OCI-LY3 (cell line): ENCODE results near the gene UAP1L1.

ENCODE experiments used
- H2AFZ ChIP-seq: fragments of 200-600, 300-600 bp; shearing (Covaris generic); 2 replicates; pipeline ENCODE4 v1.6.0; 2014; ENCODE audit warnings: antibody characterized with exemption, low read depth, low read length
- H3K27ac ChIP-seq: fragments of 200-600, 300-600 bp; sonication (generic); 2 replicates; pipeline ENCODE4 v1.5.1; 2014; ENCODE audit warnings: mild to moderate bottlenecking, low read length, moderate library complexity, mixed read lengths
- H3K27me3 ChIP-seq: fragments of 200-600, 300-600 bp; sonication (generic); 2 replicates; pipeline ENCODE4 v1.6.1; 2014; ENCODE audit warnings: low read depth, low read length, mixed read lengths
- H3K36me3 ChIP-seq: fragments of 200-600, 300-600 bp; sonication (generic); replicated peaks from 2 replicates; pipeline ENCODE3; 2014; ENCODE audit warnings: low read depth, low read length, mixed read lengths
- H3K4me1 ChIP-seq: fragments of 300-600, 200-600 bp; sonication (generic); 2 replicates; pipeline ENCODE4 v1.6.1; 2014; ENCODE audit warnings: low read length, mixed read lengths
- H3K4me2 ChIP-seq: fragments of 200-600, 300-600 bp; sonication (generic); 2 replicates; pipeline ENCODE4 v1.6.1; 2014; ENCODE audit warnings: low read length, mixed read lengths
- H3K4me3 ChIP-seq: fragments of 300-600, 200-600 bp; sonication (generic); 2 replicates; pipeline ENCODE4 v1.5.1; 2014; ENCODE audit warnings: antibody characterized with exemption, mild to moderate bottlenecking, low read length, moderate library complexity
- H3K79me2 ChIP-seq: fragments of 300-600, 200-600 bp; shearing (Covaris generic); 2 replicates; pipeline ENCODE4 v1.6.1; 2014; ENCODE audit warnings: mild to moderate bottlenecking, low read length, mixed read lengths
- H3K9ac ChIP-seq: fragments of 300-600, 200-600 bp; shearing (Covaris generic); 2 replicates; pipeline ENCODE4 v1.6.0; 2014; ENCODE audit warnings: mild to moderate bottlenecking, low read length, moderate library complexity
- H3K9me3 ChIP-seq: fragments of 200-600, 300-600 bp; shearing (Covaris generic); 2 replicates; pipeline ENCODE4 v1.6.1; 2014; ENCODE audit warnings: low read length, mixed read lengths; ENCODE audit not compliant: insufficient read depth
- H4K20me1 ChIP-seq: fragments of 200-600, 300-600 bp; sonication (generic); 2 replicates; pipeline ENCODE4 v1.6.1; 2016; ENCODE audit warnings: low read length, mixed read lengths; ENCODE audit not compliant: insufficient read depth
- EZH2phosphoT487 ChIP-seq: fragments of 200-600 bp; shearing (Covaris generic); IDR thresholded peaks from 2 replicates; pipeline ENCODE4 v1.6.1; 2018; ENCODE audit warnings: antibody characterized with exemption, mixed run types, low read depth
- TF ChIP-seq, protein P1 (sequence below): fragments of 200-600, 300-600 bp; sonication (generic); IDR thresholded peaks from 2 replicates; pipeline ENCODE4 v1.5.1; 2014; ENCODE audit warnings: antibody characterized with exemption, low read length, low read depth

The UAP1L1 gene

DNA sequence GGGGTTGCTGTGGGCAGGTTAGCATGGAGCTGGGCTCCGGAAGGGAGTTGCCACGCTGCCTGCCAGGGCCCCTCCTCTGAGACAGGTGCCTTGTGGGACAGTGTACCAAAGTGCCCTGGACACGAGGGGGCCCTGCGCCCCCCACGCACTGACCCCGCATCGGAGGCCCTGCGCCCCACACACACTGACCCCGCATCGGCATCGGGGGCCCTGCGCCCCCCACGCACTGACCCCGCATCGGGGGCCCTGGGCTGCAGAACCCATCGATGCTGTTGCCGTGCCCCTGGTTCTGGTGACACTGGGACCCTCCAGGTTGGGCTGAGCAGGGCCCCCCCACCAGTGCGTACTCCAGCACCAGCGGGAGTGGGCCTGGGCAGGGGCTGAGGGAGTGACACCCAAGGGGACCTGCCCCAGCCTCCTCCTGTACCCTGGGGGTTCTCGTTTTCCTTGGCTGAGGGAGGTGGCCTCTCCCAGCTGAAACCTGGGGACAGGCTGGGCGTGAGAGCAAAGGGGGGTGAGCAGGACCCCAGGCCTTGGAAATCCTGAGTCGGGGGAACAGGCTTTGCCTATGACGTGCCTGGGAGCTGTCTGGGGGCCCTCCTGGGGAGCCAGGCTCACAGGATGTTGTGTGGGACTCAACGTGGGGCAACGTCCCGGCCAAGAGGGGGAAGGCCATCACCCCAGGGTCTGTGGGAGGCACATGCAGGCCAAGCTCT, 13.8 kb upstream of the UAP1L1 start:
- no peak overlapping the region for H3K27ac ChIP-seq

DNA sequence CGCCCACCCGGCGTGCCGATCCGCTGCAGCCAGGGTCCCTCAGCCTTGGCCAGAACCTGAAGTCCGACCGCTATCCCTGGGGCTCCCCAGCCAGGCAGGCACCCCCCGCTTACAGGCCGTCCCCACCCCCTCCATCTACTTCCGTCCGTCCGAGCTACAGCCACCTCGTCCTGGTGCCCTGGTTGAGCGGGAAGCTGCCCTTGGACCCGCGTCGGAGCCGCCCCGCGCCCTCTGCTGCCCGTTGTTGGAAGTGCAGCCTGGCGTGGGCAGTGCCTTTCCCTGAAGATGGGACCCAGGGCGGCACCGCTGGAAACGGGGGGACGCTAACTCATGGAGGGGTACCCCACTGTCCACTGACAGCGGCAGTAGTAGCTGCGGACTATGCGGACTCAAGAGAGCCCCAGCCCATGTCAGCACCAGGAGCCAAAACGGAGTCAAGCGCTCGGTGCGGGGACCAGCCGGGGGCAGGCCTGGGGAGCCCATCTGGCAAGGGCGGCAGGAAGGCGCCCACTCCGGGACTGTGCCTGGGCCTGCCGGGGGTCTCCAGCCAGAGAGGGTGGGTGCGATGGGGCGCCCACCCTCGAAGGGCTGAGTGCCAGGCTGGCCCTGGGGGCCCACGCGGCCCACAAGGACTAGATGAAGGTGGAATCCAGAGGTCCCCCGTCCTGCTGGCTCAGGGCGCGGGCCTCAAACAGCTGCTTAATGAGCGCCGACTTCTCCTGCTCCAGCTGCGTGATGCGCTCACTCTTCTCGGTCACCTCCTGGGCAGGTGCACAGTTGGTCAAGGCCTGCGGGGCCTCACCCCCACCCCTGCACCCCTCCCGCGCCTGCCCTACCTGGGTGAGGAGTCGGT, 13.1 kb upstream of the UAP1L1 start:
- Histone ChIP-seq H3K36me3 (no peaks in the 10 kb centered on the region), H3K27me3 (no peaks in the 10 kb centered on the region), H3K27ac (no peak overlapping the region), H3K4me3 (no peak overlapping the region), H2AFZ (no peak overlapping the region), H3K9ac (no peak overlapping the region), H3K4me2 (no peak overlapping the region), H3K79me2 (peaks cover 11% of the 10 kb centered on the region), H3K4me1 (peaks cover 14% of the 10 kb centered on the region), H3K9me3 (no peaks in the 10 kb centered on the region), H4K20me1 (peaks cover 23% of the 10 kb centered on the region)
- TF ChIP-seq EZH2phosphoT487: no peak
- TF ChIP-seq, protein P1, sequence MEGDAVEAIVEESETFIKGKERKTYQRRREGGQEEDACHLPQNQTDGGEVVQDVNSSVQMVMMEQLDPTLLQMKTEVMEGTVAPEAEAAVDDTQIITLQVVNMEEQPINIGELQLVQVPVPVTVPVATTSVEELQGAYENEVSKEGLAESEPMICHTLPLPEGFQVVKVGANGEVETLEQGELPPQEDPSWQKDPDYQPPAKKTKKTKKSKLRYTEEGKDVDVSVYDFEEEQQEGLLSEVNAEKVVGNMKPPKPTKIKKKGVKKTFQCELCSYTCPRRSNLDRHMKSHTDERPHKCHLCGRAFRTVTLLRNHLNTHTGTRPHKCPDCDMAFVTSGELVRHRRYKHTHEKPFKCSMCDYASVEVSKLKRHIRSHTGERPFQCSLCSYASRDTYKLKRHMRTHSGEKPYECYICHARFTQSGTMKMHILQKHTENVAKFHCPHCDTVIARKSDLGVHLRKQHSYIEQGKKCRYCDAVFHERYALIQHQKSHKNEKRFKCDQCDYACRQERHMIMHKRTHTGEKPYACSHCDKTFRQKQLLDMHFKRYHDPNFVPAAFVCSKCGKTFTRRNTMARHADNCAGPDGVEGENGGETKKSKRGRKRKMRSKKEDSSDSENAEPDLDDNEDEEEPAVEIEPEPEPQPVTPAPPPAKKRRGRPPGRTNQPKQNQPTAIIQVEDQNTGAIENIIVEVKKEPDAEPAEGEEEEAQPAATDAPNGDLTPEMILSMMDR: peak; percentile 71

More for the DNA sequence above, 13.8 kb upstream of the UAP1L1 start:
- H4K20me1 ChIP-seq: peaks cover 15% of the 10 kb centered on the region
- no peak overlapping the region for H3K4me3 ChIP-seq
- no peak overlapping the region for H3K9ac ChIP-seq
- TF ChIP-seq, protein P1: no peak
- TF ChIP-seq EZH2phosphoT487: no peak
- H2AFZ ChIP-seq: no peak overlapping the region
- no peaks in the 10 kb centered on the region for H3K27me3 ChIP-seq
- H3K79me2 ChIP-seq: peaks cover 4% of the 10 kb centered on the region; the same call in 1 of the 2 replicates
- H3K4me2 ChIP-seq: no peak overlapping the region
- peaks cover 7% of the 10 kb centered on the region for H3K4me1 ChIP-seq
- H3K36me3 ChIP-seq: no peaks in the 10 kb centered on the region
- H3K9me3 ChIP-seq: no peaks in the 10 kb centered on the region

DNA sequence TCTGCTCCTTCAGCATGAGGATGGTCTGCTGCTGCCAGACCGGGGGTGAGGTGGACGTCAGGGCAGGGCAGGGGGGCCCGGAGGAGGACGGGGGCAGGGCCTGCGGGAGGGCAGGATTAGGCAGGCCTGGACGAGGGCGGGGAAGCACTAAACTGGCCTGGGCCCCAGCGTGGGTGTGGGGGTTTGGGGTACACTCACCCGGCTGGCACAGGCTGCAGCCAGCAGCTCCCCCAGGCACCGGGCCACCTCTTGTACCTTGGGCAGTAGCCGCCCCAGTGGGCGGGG, 12.5 kb upstream of the UAP1L1 start:
- TF ChIP-seq, protein P1: no peak
- no peak for TF ChIP-seq EZH2phosphoT487
- H3K36me3 ChIP-seq: no peaks in the 10 kb centered on the region
- H3K4me3 ChIP-seq: no peak overlapping the region
- no peak overlapping the region for H3K4me2 ChIP-seq
- H2AFZ ChIP-seq: no peak overlapping the region
- no peak overlapping the region for H3K9ac ChIP-seq
- no peaks in the 10 kb centered on the region for H3K27me3 ChIP-seq
- peaks cover 16% of the 10 kb centered on the region for H3K4me1 ChIP-seq
- no peak overlapping the region for H3K27ac ChIP-seq
- H3K79me2 ChIP-seq: peaks cover 15% of the 10 kb centered on the region
- peaks cover 26% of the 10 kb centered on the region for H4K20me1 ChIP-seq
- no peaks in the 10 kb centered on the region for H3K9me3 ChIP-seq

DNA sequence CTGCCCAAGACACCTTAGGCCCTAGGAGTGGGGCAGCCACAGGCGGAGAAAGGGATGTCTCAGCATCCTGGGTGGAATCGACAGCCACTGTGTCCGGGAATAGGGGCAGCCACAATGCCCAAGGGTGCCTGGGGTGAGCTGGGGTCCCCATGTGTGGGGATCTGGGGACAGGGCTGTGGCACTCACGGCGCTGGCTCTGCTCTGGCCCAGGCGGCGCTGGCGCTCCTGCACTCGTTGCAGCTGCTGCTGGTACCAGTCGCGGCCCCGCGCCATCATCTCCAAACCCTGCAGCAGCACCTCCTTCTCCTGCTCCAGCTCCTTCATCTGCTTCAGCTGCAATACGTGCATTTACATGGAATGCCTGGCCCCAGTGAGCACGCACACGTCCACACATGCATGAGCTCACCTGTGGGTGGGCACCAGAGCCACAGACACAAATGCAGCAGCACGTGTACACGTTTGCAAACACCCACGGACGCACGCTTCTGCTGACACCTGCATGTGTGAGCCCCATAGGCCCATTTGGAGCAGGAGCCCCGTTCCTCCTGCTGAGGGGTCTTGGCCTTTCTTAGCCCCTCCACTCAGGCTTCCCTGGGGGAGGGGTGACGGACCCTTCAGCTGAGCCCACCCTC, 11.9 kb upstream of the UAP1L1 start:
- no peak overlapping the region for H3K27ac ChIP-seq

More for the DNA sequence above, 11.9 kb upstream of the UAP1L1 start:
- H3K4me2 ChIP-seq: no peak overlapping the region
- TF ChIP-seq, protein P1: no peak
- no peak for TF ChIP-seq EZH2phosphoT487
- H4K20me1 ChIP-seq: peaks cover 26% of the 10 kb centered on the region
- peaks cover 16% of the 10 kb centered on the region for H3K4me1 ChIP-seq
- peaks cover 15% of the 10 kb centered on the region for H3K79me2 ChIP-seq
- H3K9ac ChIP-seq: no peak overlapping the region
- H3K36me3 ChIP-seq: no peaks in the 10 kb centered on the region
- H2AFZ ChIP-seq: no peak overlapping the region
- H3K27me3 ChIP-seq: no peaks in the 10 kb centered on the region
- no peak overlapping the region for H3K4me3 ChIP-seq
- no peaks in the 10 kb centered on the region for H3K9me3 ChIP-seq
